GM10266 (cell line): ENCODE measurements around the gene G6PD.

Source experiments
- DNase-seq: peaks from one replicate; pipeline ENCODE4 v3.0.0; 2012; ENCODE audit errors: extremely low spot score
- TF ChIP-seq, protein P1 (sequence below): IDR thresholded peaks from 2 replicates; pipeline ENCODE4 v1.5.1; 2012; ENCODE audit warnings: mild to moderate bottlenecking, low read depth; ENCODE audit not compliant: control insufficient read depth, insufficient read depth; ENCODE audit errors: missing control alignments

G6PD gene

DNA sequence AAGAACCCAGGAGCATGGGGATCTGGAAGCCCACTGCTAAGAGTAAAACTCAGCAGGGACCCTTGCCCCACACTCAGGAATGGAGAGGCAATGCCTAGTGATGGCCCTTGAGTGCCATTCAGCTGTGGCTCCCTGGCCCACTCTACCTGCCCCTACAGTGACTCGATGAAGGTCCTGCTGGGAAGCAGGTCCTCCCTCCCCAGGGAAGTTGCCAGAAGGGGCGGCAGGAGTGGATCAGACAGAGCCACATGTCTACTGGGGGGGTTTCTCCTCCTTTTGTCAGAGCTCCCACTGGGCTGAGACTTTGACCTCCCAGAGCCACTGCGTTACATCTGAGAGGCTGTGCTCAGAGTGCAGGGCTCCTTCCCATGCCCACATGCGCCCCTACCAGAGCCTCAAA lies 57.5 kb downstream of the G6PD start:
- no peak for DNase-seq
- TF ChIP-seq, protein P1, sequence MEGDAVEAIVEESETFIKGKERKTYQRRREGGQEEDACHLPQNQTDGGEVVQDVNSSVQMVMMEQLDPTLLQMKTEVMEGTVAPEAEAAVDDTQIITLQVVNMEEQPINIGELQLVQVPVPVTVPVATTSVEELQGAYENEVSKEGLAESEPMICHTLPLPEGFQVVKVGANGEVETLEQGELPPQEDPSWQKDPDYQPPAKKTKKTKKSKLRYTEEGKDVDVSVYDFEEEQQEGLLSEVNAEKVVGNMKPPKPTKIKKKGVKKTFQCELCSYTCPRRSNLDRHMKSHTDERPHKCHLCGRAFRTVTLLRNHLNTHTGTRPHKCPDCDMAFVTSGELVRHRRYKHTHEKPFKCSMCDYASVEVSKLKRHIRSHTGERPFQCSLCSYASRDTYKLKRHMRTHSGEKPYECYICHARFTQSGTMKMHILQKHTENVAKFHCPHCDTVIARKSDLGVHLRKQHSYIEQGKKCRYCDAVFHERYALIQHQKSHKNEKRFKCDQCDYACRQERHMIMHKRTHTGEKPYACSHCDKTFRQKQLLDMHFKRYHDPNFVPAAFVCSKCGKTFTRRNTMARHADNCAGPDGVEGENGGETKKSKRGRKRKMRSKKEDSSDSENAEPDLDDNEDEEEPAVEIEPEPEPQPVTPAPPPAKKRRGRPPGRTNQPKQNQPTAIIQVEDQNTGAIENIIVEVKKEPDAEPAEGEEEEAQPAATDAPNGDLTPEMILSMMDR = no peak

DNA sequence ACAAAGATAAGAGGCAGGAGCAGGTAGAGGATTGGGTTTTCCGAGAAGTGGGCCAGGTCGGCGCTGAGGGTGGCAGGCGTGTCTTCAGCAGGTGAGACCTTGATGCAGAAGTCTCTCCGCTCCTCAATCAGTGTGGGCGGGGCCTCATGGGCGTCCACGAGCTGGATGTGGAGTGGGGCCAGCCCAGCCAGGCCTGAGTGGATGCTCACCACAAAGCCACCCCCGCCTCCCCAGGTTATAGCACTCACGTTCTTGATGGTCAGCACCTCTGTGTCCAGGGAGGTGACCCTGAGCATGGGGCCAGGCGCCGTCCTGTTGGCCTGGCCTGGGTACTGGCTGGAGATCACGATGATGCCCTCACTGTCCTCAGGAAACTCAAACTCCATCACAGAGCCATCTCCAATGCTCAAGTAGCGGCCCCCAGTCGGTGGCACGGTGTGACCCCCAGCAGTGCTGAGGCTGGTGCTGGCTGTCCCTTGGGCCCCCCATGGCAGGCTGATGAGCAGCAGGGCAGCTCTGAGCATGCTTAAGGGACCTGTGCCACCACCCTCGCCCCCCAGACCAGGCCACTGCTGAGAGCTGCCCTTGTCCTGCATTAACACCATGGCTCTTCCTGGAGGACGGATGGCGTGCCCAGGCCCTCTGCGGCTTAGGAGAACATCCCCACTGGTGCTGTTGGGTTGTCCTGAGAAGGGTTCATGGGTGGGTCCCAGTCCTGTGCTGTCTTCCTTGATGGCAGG lies 58.1 kb downstream of the G6PD start:
- TF ChIP-seq, protein P1 = no peak
- no peak for DNase-seq

DNA sequence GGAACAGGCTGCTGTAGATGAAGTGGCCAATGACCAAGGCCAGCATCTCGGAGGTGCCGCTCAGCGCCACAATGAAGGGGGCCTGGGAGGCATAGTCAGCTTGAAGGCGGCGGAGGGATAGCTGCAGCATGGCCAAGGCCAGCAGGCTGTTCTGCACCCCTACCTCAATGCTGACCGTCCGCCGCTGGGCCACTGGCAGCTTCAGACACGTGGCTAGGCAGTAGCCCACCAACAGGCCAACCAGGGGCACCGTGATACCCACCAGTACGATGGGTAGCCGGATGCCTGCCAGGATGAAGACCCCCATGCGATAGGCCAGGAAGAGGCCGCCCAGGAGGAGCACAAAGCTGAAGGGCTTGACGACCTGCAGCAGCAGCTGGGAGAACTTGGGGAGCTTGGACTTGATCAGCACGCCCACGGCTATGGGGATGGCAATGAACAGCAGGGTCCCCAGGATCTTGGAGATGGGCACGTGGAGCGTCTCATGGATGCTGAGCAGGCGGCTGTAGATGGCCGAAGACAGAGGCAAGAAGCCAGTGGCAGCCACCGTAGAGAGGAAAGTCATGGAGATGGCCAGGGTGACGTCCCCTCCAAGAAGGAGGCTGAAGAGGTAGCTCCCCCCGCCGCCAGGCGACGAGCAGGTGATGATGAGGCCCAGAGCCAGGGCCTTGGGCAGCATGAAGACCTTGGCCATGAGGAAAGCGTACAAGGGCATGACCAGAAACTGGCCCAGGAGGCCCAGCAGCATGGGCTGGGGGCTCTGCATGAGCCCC lies 58.9 kb downstream of the G6PD start:
- no peak for DNase-seq
- TF ChIP-seq, protein P1 = no peak

DNA sequence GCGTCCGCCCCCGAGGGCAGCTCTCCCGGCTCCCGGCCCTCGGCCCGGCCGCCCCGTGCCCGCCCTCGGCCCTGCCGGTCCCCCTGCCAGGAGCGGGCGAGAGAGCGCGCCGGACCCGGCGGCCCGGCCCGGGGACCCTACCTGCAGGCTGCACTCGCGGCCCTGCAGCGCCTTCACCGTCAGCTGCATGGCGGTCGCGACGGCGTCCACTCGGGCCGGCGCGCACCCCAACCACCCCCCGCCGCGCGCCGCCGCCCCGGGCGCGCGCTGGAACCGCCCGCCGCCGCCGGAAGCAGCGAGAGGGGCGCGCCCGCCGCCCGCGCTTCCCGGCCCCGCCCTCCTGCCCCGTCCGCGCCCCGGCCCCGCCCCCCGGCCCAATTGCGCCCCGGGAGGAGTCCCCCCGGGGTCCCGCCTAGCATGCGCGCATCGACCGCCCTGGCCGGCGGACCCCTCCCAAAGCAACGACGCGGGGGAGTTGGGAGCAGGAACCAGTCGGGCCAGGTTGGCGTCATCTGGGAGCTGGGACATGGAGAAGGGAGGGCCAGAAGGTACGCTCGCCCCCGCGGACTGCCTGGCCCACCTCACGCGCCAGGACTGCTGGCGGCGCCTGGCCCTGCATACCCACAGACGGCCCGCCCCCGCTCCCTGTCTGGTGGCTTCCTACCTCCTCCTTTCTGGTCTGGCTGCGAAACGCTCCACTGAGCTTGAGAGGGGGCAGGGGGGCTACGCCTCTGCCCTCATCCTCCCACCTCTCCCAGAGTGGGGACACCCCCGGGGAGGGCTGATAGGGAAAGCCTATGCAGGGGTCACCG lies 60.0 kb downstream of the G6PD start, which contains the start of gene UBL4A:
Gene UBL4A, minus strand, starts transcription at position 220 of the 812 bp plus-strand sequence. Its CDS starts 31 bp downstream, at position 189.
- peak; percentile 84 for DNase-seq

DNA sequence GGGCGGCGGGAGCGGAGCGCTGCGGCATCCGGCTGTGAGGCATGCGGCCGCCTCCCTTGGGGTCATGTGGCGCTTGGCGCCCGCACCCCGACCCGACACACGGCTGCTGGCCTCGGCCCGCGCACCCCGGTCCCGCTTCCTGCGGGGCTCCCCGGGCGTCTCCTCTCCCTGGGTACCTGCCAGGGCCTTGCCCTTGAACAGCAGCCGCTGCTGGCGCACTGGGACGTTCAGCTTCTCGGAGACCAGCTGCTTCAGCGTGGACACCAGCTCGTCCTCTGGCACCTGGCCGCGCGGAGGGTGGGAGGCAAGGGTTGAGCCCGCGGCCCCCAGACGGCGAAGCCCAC lies 60.6 kb downstream of the G6PD start:
- TF ChIP-seq, protein P1 = no peak
- no peak for DNase-seq

More for the DNA sequence above, 60.0 kb downstream of the G6PD start, which contains the start of gene UBL4A:
- TF ChIP-seq, protein P1 = no peak

DNA sequence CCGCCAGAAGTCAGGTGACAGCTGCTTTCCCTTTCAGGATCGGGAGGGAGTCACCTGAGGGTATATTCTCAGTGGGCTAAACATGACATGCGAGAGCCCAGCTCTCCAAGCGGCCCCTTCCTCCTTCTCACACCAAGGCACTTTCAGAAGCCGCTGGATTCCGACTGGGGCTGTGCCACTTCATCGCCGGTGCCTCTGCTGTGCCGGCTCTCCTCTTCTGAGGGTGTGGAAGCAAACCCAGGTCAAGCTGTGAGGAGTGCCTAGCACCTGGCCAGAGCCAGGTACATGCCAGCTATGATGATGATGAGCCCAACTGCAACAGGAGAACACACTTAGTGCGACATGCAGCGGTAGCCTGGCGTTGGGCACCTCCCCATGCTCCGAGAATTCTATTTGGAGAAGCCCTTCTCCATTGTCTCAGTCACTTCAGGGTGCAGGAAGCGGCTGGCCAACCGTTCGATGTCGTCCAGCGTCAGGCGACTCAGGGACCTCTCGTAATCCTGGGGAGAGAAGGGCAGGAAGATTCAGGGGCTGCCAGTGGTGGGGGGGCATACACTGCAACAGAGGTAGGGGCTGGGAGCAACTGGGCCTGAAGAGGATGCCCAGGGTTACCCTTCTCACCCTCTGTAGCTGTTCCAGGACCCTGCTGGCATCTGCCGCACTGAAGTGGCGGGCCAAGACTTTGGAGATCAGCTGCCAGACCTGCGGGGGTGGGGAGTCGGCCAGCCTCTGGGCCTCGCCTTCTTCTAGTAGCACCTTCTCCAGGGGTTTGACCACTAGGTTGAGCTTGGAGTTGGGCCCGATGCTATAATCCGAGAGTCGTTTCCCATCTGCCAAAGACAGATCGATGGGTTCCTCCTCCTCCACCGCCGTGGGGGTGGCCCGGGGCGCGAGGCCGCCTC lies 61.2 kb downstream of the G6PD start:
- TF ChIP-seq, protein P1 = no peak
- no peak for DNase-seq
